ENCODE data around the gene FUT8.

GRCh38 chr14:65496178-65496993 lies 83.9 kb downstream of the FUT8 start:
- TF ChIP-seq CTCF (conservative IDR thresholded peaks at IDR 0.05; ENCODE audit: low read length) (no peak), EZH2phosphoT487 (IDR thresholded peaks at IDR 0.05; ENCODE audit: borderline replicate concordance) (no peak)

Measured in Loucy (cell line).